Measurements from ENCODE around the gene EIF4G3.
"Not testable (repeated sequence)": the region's sequence is repeated elsewhere in the genome, so short reads cannot be mapped to it uniquely, and the experiment has no call there.

Gene EIF4G3

DNA sequence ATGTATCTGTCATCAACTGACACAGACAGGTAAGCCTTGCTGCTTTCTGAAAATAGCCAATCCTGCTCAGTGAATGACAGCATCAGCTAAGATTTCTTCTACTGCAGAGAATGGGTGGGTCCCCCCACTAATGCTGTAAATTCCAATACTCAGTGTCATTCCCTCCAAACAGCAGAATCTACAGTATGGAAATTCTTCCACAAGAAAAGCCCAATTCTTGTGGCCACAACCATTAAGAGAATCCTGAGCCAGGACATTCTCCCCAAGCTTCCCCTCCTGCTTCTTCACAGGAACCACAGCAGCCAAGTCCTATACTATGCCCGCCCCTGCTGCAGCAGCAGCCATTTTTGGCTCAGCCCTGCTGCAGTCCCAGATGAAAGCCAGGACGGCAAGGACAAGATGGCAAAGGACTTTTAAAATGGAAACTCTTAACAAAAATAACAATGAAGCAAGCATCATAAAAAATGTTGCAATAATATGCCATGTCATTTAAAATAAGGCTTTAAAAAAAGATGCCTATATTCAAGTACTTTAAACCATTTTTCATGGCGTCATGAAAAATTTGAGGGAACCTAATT, 26.8 kb downstream of the EIF4G3 start:
- DNase-seq, result no peak

DNA sequence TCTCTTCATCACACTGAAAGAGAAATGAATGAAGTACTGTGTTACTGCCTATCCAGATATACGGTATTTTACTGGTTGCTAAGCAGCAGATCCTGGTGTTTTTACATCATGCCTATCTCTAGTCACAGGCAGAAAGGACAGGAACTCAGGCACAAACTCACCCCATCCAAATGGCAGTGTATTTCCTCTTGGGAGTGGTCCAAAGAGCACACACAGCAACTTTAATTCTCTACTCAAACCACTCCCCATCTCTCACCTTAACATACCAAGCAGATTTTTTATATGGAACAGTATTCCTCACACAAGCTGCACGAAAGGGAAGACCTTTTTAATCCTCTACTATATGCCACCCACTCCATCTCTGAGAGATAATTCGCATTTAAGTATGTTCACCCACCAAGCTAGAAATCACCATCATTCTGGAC, 27.3 kb downstream of the EIF4G3 start:
- peak in 1 of 2 experiments; percentile 27 for DNase-seq

DNA sequence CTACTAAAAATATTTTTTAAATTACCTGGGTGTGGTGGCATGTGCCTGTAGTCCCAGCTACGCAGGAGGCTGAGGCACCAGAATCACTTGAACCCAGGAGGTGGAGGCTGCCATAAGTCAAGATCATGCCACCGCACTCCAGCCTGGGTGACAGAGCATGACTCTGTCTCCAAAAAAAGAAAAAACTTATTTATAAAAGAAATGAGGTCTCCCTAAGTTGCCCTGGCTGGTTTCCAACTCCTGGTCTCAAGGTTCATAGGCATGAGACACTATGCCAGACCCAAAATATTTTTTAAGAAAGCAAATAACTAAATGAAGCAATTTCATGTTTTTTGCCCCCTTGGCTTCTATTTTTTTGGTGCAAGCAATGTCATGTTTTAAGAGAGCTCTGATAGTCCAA, 32.9 kb downstream of the EIF4G3 start:
- no peak for DNase-seq

DNA sequence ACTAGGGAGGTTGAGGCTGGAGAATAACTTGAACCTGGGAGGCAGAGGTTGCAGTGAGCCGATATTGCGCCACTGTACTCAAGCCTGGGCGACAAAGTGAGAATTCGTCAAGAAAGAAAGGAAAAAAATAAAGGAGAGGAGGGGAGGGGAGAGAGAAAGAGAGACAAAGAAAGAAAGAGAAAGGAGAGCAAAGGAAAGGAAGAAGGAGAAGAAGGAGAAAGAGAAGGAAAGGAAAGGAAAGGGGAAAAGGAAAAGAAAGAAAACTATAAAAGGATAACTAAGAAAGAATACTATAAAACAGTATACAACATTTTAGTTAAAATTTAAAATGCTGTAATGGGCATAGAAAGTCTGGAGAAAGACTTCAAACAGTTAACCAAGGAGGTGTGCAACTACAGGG, 33.6 kb downstream of the EIF4G3 start:
- DNase-seq, result no peak

DNA sequence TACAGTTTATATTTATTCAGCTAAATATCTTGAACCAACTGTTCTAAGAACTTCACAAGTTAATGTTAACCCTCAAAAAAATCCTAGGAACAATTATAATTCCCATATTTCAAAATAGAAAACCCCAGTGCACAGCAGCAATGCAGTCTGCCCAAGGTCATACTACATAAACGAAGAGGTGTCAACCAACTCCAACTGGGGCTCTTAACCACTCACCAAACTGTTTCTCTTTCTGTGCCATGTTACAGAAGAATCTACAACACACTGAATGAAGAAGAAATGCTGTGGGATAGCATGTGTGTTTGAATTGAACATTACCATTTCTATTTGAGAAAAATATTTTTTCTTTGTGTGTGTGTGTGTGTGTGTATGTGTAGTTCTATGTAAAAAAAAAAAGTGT, 35.7 kb downstream of the EIF4G3 start:
- DNase-seq, result no peak

DNA sequence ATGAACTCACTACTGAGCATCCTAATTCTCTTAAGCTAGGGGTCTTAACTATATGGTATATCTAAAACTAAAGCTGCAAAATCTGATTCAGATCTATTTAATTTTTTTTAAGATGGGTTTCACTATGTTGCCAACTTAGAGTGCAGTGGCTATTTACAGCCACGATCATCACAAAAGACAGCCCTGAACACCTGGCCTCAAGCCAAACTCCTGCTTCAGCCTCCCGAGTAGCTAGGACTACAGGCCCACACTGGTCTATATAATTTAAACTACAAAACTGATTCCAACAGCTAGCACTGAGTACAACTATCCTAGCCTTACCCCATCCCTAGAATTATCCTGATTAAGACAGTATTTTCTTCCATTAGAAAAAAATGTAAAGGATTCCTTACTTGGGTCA, 37.1 kb downstream of the EIF4G3 start:
- DNase-seq, result no peak

DNA sequence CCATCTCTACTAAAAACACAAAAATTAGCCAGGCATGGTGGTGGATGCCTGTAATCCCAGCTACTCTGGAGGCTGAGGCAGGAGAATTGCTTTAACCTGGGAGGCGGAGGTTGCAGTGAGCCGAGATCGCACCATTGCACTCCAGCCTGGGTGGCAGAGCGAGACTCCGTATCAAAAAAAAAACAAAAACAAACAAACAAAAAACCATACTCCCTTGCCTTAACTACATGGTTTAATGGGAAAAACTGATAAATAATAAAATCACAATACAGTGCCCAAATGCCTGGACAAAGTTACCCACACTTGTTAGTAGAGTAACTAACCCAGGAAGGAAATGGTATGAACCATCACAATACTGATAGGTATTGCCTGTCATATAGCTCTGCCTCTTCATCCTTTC, 40.4 kb downstream of the EIF4G3 start:
- DNase-seq, result not testable (repeated sequence)

DNA sequence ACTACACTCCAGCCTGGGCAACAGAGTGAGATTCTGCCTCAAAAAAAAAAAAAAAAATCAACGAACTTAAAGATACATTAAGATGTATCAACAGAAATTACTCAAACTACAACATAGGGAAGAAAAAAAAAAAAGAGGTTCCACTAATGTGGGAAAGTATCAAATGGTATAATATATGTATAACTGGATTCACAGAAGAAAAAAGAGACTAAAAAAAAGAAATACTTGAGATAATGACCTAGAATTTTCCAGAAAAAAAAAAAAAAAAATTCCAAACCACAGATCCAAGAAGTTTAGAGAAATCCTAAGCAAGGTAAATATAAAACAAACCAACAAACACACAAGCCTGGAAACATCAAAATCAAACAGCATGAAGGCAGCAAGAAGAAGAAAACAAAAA, 45.5 kb downstream of the EIF4G3 start:
- DNase-seq, result no peak

DNA sequence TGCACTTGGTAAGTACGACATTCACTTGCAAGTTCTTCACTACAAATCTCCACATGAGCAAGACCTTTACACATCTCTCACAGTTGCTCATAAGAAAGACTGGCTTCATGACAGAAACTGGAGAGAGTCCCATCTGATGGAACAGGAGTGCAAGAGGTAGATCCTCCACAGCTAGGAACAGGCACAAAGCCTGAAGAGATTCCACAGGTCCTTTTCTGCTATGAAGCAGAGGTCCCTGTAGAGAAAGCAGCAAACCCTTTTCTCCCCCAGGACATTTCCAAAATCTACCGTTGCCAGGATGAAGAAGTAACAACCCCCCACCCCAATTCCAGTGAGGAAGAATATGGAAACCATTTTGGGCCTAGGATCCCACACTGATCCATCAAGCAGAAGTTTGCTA, 47.3 kb downstream of the EIF4G3 start:
- no peak for DNase-seq

DNA sequence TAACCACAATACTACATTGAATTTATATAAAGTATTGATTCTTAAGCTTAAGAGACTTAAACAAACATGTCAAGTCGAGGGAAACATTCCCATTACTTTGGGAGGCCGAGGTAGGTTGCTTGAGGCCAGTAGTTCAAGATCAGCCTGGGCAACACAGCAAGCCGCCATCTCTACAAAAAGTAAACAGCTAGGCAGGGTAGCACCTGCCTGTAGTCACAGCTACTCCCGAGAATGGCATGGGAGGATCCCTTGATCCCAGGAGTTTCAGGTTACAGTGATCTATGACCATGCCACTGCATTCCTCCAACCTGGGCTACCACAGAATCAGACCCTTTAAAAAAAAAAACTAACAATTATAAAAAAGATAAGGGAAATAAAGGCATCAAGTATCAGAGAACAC, 50.4 kb downstream of the EIF4G3 start:
- no peak for DNase-seq

DNA sequence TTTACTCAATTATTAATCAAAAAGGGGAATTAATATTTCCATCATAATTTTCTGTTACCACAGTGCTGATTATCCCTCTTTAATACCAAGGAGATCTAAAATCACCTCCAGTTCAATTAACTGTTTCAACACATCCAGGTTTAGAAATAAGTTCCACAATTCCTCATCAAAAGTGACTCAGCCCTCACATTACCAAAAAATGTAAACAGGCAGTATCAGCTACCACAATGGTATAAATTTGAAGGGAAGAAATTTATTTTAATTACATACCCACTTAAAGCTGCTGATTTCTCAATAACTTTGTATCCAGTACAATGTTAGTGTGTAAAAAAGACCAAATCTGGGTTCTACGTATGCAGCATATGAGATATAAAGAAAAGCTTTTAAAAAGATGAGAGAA, 51.9 kb downstream of the EIF4G3 start:
- DNase-seq, result no peak

DNA sequence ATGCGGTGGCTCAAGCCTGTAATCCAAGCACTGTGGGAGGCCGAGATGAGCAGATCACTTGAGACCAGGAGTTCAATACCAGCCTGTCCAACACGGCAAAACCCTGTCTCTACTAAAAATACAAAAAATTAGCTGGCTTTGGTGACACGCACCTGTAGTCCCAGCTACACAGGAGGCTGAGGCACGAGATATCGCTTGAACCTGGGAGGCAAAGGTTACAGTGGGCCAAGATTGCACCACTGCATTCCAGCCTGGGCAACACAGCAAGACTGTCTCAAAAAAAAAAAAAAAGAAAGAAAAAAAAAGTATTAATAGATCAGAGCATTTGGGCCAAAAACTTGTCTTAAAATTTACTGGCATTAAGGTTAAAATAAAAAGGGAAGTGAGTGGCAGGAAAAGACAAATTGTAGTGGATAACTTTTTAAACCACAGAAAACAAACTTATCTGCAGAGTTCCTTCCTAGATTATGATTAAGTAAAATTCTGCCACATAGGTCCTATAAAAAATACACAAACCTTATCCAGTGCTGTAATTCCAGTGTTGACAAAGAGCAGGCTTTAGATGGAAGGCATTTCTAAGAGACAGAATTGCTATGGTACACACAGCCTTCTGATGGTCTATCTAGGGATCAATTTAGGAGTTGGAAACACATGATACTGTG, 53.3 kb downstream of the EIF4G3 start:
- DNase-seq, result peak; percentile 46 to 62

DNA sequence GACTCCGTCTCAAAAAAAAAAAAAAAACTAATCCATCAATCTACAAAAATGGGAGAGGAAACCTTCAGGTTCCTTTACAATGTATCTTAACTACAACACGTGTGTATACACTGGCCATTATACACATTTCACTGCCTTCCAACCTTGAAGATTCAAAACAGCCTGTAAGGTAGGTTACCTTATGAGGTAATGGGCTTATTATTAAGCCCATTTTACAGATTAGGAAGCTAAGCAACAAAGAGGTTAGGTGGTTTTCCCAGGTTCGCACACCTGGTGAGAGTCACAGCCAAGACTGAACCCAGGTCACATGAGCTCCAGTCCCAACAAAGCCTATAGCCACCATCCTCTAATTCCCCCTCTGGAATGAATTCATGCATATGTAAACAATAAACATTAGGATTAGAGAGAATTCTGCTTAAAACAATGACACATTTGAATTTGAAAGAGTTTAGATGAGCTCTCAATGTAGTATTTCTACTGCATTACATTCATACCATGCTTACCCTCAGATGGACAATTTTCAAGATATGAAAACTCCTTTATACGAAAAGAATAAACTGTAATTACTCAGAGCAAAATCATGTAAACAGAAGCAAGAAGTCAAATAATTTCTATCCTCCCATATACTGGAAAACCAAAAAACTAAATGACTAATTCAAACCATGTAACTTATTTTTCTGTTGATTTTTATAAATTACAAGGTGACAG, 54.8 kb downstream of the EIF4G3 start:
- no peak for DNase-seq

DNA sequence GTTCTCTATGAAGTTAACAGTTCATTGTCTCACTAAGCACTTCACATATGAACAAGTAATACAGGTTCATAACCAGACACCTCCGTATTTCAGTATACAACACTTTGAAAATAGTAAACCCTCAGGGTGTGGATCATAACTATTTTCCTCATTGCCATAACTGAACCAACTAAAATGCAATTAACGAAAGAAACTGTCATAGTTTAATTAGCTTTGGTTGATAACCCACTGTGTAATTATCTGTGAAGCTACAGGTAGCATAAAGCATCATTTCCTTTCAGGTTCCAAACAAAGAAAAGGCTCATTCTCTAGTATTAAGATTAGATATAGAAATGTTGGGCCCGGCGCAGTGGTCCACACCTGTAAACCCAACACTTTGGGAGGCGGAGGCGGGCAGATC, 58.5 kb downstream of the EIF4G3 start:
- DNase-seq, result no peak

DNA sequence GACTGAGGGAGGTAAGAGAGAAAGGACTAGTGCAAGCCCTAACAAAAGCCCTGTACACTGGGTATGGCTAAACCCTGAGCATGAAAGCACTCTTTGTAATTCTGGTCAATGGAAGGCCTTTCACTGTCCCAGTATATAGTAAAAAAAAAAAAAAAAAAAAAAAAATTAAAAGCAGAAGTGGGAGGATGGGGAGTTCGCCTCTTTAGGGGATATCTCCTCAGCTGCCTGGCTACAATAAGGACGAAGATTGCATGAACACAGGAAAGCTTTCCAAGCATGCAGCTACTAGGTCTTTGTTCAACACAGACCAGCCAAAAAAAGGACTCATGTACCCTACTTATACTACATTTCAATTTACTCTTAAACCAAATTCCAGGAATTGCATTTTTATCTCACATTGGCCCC, 59.1 kb downstream of the EIF4G3 start:
- peak; percentile 61 for DNase-seq

DNA sequence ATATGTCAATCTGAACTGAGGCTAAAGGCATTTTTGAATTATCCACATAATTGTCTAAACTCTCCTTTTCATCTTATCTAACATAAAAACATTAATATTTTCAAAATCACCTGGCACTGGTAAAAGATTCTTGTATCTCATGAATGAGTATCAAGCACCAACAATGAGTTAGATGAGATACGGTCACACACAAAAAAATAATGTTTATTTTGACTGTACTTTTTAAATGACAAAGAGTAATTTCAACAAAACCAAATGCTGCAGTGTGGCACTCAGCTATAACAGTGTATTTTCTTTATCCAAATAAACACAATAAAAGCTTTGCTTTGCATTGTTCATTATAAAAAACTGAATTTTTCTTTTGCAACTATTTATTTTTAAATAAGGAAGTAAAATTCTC, 59.5 kb downstream of the EIF4G3 start:
- DNase-seq, result no peak

DNA sequence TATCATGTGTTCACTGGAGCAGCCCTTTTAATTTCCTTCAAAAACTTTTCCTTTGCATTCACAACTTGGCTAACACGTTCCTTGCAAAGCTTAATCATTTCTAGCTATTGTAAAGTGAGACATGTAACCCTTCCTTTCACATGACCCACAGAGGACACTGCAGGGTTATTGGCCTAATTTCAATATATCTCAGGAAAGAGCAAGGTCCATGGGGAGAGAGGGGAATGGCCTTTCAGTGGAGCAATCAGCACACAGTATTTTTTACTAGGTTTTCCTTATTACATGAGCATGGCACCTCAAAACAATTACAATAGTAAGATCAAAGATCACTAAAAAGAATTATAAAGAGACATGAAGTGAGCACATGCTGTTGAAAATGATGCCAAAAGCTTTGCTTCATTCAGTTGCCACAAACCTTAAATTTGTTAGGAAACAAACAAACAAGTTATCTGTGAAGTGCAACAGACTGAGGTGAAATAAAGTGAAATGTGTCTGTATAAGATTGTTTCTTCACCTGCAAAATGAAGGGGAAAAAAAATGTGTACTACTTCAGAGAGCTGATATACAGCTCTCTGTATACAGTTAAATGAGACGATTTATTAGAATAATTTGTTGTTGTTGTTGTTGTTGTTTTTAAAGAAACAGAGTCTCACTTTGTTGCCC, 61.5 kb downstream of the EIF4G3 start:
- DNase-seq, result no peak

DNA sequence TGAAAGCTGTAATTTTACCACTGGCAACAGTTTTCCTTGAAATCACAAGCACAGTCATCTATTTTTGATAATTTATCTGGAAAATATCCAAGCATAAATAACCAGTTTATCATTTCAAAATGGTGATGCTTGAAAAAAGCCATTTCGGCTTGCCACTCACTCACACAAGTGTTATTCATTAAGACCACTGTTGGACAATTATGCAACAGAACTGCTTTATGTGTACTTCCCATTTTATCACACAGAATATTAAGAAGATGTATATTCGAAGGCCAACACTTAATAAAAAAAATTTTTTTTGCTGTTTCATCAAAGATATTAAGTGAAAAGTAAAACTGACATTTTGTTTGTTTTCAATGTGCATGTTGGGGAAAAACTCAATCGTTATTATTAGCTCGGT, 62.3 kb downstream of the EIF4G3 start:
- no peak for DNase-seq

DNA sequence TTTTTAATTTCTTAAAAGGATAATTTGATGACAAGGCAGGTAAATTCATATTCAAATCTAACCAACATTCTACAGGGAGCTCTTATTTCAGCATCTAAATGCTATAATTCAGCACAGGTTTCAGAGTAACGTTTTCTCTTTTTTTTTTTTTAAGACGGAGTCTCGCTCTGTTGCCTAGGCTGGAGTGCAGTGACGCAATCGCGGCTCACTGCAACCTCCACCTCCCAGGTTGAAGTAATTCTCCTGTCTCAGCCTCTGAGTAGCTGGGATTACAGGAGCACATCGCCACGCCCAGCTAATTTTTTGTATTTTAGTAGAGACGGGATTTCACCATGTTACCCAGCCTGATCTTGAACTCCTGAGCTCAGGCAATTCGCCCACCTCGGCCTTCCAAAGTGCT, 66.5 kb downstream of the EIF4G3 start:
- no peak for DNase-seq

DNA sequence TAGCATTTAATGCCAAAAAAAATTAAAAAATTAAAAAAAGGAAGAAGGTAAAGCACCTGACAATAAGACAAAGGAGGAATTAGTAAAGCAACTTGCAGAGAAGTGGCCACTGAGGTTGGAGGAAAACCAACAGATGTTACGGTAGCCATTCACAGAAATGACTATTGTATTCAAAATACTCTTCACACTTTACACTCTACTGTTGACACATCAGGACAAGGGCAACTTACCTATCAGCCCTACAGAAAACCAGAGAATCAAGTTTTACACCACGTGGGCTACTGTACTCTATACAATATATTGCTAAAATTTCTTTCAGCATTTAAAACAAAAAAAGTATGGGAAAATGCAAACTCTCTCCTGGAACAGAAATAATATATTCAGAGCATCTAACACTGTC, 70.0 kb downstream of the EIF4G3 start:
- no peak for DNase-seq

DNA sequence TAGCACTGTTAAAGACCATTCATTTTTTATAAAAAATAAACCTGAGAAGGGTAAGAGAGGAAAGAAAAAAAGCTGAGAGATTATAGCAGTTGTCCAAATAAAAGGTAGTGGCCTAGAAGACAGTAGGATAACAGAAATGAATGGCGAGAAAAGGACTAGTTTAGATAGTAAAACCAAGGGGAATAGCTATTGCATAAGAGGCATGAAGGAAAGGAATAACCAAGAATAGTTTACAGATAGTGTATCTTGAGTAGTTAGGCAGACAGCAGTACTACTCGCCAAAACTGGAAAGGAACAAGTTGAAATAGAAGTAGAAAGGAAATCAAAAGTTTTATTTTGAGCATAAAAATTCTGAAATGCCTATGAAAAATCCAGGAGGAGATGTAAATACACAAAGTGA, 70.5 kb downstream of the EIF4G3 start:
- no peak for DNase-seq

DNA sequence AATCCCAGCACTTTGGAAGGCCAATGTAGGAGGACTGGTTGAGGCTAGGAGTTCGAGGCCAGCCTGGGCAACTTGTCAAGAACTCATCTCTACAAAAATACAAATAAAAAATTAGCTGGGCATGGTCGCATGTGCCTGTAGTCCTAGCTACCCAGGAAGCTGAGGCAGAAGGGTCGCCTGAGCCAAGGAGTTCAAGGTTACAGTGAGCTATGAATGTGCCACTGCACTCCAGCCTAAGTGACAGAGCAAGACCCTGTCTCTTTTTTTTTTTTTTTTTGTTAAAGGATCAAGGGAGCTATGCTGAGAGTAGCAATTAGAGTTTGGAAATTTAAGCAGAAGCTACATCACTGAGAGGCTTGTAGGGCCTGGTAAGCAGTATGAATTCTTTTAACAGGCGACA, 70.9 kb downstream of the EIF4G3 start:
- no peak for DNase-seq

DNA sequence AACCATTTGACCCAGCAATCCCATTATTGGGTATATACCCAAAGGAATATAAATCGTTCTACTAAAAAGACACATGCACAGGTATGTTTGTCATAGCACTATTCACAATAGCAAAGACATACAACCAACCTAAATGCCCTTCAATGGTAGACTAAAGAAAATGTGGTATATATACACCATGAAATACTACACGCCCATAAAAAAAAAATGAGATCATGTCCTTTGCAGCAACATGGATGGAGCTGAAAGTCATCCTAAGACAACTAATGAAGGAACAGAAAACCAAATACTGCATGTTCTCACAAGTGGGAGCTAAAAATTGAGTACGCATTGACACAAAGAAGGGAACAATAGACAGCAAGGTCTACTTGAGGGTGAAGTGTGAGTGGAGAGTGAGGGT, 72.0 kb downstream of the EIF4G3 start:
- no peak for DNase-seq

DNA sequence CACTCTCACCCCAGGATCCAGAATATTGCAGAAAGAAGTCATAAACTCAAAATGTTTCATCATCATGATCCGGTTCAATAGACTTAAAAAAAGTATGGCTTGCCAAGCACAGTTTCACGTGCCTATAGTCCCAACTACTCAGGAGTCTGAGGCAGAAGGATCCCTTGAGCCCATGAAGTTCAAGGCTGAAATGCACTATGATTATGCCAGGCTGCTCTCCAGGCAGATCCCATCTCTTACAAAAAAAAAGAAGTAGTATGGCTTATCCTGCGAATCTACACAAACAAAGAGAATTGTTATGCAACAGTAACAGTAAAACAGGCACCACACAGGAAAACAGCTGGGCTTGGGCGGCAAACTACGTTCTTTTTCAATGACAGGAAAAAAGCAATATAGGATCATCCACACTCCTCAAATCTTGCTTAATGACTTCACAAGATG, 76.2 kb downstream of the EIF4G3 start:
- DNase-seq, result peak; percentile 81 to 88
